ENCODE measurements around the gene SAT2.

Gene SAT2

DNA sequence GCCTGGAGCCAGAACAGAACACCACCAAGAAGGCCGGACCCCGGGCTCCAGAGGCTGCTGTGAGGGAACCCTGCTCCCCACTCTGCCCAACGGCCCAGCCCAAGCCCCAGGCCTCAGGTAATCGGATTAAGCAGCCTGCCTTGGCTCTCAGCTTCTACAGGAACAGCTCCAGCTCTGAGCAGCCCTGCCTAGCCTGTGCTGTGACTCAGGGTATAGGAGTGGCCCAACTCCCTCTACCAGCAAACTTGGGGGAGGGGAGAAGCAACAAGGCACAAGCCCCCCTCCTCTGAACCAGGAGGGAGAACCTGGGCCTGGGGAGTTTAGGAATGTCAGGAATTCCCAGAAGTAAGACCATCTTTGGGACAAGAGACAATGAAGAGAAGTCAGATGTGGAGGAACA, 36.9 kb downstream of the SAT2 start:
- DNase-seq (ENCODE audit: low spot score): peak; percentile 44

DNA sequence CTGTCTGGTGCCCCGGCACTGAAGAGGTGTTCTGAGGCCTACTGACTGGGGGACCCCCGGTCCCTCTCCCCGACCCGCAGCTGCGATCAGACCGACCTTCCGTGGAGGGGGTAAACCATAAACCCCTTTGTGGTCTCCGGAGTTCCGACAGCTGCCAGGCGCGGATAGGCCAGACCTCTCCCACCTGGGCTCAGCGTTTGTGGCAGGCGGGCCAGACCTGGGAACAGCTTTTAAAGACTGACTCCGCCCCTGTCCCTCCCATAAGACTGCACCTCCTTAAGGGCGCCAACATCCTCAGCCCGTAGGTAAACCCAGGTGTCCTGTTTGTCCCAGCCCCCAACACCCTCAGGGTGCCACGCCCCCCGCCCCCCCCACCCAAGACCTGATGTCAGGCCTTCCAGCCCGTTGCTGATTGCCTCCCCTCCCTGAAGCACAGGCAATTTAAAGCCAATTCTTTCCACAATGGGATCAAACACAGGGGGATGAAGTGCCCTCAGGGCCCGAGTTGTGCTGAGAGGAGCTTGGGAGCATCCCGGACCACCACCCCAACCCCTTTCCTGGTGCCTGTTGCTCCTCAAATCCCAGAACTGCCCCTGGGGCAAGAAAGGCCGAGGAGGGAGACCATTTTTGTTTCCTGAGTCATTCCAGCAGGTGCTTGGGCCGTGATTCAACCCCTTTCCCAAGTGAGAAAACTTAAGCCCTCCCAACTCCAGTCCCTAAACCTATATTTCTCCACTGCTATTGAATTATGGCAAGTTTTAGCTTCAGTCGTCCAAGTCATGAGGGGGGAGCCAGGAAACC, 37.5 kb downstream of the SAT2 start, which contains the start of gene SOX15:
Gene SOX15, minus strand, starts transcription at position 204 of the 801 bp plus-strand sequence. CDS start 418 bp downstream, outside the sequence.
- no peak for DNase-seq (ENCODE audit: low spot score)

DNA sequence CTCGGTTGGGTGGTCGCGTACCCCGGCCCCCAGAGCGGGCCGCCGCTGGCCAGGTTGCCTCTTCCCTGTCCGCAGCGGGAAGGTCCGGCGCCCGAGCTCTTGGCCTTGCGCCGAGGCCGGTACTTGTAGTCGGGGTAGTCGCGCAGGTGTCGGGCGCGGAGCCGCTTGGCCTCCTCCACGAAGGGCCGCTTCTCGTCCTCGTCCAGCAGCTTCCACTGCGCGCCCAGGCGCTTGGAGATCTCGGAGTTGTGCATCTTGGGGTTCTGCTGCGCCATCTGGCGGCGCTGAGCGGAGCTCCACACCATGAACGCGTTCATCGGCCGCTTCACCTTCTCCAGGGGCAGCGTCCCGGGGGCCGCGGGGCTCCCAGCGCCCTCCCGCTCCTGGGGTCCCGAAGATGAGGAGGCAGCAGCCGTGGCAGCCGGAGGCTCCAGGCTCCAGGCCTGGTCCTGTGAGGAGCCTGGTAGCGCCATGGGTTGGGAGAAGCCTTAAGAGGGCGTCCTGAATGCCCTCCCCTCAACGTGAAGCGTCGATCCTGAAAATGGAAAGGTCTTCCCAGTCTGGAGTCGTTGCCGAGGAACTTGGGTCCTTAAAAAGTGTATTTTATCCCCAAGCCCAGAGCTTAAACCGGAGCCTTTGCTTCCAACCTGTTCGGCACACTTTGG, 38.3 kb downstream of the SAT2 start:
- DNase-seq (ENCODE audit: low spot score): no peak

DNA sequence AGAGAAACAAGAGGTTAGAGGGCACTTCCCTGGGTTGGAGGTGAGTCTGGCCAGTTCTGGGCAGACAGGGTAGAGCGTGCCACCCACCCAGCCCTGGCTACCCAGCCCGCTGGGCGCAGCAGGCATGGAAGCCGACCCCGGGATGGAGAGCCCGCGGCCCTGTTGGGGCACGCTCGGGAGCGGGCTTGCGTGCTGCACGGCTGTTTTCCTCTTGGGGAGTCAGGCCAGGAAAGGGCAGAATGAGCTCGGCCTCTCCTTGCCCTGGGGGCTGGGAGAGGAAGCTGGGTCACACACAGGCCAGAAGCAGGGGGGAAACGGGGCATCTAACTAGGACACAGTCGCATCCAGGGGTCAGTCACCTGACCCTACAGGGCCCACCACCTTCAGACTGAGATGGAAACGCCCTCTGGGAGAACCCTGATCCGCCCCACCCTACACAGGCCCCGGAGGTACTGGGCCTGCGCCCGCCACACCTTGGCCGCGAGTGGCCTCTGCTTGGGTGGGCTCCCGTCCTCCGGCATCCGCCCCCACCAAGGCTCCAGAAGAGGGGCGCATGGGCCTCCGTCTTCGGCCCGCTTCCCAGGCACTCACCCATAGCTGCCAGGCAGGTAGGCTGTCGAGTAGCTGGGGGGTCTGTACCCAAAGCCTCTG, 38.9 kb downstream of the SAT2 start:
- no peak for DNase-seq (ENCODE audit: low spot score)

DNA sequence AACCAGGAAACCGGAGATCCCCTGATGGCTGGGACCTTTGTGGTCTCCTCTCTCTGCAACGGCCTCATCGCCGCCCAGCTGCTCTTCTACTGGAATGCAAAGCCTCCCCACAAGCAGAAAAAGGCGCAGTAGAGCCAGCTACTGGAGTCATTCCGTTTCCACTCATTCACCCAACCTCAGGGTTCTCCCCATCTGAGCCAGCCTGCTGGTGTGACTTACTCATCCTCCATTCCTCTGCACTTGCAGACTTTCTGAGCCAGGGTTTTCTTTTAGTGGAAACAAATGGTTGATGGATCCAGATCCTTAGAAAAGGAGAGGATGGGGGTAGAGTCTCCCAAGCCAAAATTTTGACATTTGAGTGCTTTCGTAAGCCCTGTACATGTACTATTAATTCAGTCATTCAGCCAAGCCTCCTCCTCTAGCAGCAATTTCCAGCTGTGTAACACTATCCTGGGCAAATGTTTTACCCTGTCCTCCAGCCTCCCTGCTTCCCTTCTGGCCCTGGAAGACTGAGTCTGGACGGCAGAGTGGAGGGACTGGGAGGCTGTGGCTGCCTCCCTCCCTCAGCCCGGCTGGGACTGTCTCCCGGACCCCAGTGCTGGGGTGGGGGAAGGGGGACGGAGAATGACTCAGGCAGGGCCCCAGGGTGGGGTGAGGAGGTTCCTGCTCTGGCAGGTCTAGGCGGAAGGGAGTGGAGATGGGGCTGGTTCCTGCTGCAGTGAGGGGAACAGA, 40.0 kb downstream of the SAT2 start:
- DNase-seq (ENCODE audit: low spot score): peak; percentile 66

DNA sequence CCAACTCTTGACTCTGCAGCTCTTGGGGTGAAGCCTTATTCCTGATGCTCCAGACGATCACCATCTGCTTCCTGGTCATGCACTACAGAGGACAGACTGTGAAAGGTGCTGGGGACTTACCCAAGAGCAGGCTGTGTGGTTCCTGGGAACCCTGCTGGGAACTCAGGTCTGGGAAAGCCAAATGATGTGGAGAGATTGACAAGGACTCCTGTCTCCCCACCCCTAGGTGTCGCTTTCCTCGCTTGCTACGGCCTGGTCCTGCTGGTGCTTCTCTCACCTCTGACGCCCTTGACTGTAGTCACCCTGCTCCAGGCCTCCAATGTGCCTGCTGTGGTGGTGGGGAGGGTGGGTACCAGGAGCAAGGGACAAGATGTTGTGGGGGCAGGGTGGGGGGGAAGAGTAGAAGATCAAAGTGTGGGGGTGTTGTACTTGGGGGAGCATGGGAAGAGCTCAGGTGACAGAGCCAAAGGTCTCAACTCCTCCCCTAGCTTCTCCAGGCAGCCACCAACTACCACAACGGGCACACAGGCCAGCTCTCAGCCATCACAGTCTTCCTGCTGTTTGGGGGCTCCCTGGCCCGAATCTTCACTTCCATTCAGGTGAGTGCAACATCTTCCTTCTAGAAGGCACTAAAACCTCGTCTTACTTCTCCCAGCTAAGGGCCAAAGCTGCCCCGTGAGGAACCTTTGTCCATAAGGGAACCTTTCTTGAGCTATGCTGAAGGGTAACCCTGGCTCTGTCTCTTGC, 40.8 kb downstream of the SAT2 start:
- DNase-seq (ENCODE audit: low spot score): peak; percentile 48

DNA sequence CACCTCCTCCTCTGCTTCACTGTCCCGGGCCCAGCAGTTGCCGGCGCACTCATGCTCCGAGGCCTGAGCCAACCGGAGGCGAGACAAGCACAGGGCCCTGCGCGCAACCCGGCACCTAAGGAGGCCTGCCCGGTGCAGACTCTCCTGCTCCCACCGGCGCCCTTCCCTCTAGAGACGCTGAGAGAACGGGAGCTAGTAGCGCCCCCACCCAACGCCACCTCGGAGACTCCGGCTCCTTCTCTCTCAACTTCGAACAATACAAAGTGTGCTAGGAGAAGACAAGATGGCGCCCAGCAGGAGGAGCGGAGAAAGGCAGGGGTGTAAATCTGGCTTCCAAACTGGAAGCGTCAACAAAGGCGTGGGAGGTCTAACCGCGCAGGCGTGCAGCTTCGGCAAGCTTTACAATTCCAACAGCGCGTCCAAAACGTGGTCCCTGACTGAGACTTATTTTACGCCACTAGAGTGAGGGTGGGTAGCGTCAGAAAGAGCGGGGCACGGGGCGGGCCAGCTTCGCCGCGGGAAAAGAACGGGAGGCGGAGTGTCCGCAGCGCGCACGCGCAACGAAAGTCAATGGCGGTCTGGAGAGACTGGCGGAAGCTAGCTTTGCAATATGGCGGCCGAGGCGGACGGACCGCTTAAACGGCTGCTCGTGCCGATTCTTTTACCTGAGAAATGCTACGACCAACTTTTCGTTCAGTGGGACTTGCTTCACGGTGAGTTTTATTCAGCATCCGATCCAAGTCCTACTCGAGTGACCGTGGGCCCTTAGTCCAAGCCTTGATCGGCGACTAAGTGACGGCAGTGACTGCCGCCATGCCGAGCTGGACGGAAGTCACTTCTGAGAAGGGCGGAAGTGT, 44.1 kb downstream of the SAT2 start, which contains the start of gene MPDU1:
Gene MPDU1, plus strand, starts transcription at position 600 of the 857 bp plus-strand sequence. Its CDS starts 11 bp downstream, at position 611.
- DNase-seq (ENCODE audit: low spot score): peak; percentile 99

DNA sequence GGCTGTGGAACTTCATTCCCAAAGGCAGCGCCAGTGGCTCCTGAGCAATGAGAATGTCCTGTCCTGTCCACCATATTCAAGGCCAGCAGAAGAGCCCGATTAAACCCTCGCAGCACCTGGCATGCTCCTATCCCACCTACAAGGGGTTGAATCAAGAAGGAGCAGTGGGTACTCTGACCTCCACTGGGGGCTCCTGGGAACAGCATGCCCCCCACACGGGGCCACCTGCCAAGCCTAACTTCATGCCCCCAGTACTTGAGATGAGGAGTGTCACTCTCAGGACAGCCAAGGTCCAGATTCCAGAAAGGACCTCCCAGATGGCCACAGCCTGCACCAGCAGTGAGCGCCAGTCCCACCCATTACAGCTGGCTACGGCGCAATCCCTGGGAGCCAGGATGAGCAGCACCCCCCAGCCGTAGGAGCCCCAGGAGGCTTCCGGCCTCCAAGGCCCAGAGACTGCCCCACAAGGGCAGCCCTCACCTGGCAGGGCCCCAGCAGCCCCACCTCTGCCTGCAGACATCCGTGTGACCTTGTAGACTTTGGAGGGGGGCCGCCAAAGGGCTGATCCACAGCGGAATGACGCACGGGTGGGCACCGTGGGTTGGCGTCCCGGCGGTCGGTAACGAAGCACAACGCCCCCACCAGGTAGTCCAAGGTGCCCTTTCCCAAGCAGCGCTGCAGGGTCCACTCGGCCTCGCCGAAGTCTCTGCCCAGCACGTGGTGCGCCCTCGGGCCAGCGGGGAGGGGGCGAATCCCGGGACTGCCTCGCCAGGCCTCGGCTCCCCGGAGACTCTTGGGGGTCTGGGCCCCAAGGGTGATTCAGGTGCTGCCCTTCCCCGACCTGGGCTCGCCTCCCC, 45.0 kb downstream of the SAT2 start:
- peak; percentile 77 for DNase-seq (ENCODE audit: low spot score)

DNA sequence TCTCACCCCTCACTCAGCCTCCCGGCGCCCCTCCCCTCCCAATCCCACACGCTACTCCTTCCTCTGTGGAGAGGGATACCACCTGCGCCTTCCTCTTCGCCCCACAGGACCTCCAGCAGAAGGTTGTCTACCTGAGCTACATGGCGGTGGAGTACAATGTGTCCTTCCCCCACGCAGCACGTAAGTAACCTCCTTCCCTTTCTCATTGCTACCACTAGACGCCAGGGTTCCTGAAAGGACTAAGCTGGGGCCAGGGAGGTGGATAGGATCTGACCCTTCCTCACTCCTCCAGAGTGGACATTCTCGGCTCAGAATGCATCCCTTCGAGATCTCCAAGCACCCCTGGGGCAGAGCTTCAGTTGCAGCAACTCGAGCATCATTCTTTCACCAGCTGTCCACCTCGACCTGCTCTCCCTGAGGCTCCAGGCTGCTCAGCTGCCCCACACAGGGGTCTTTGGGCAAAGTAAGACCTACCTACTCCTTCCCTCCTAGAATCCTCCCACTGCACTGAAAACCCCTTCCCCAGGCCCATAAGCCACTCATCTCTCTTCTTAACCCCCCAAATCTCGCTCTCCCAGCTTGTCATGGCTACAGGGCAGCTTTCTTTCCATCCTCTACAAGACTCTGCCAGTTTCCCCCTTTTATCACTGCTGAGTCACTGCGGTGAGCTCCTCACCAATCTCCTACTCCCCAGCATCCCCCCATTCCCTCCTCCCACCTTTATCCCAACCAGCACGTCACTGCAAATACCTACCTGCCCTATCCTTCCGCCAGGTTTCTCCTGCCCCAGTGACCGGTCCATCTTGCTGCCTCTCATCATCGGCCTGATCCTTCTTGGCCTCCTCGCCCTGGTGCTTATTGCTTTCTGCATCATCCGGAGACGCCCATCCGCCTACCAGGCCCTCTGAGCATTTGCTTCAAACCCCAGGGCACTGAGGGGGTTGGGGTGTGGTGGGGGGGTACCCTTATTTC, 46.7 kb downstream of the SAT2 start:
- DNase-seq (ENCODE audit: low spot score): peak; percentile 85

DNA sequence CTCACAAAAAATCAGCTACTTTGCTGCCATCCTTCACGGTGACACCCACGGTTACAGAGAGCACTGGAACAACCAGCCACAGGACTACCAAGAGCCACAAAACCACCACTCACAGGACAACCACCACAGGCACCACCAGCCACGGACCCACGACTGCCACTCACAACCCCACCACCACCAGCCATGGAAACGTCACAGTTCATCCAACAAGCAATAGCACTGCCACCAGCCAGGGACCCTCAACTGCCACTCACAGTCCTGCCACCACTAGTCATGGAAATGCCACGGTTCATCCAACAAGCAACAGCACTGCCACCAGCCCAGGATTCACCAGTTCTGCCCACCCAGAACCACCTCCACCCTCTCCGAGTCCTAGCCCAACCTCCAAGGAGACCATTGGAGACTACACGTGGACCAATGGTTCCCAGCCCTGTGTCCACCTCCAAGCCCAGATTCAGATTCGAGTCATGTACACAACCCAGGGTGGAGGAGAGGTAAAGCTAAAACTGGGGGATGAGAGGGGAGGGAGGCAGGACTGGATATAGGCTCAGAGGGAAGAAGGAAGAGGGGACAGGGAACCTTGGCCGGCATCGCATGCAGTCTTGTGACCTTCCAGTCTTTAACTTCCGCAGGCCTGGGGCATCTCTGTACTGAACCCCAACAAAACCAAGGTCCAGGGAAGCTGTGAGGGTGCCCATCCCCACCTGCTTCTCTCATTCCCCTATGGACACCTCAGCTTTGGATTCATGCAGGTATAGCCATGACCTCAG, 47.6 kb downstream of the SAT2 start:
- peak; percentile 49 for DNase-seq (ENCODE audit: low spot score)

DNA sequence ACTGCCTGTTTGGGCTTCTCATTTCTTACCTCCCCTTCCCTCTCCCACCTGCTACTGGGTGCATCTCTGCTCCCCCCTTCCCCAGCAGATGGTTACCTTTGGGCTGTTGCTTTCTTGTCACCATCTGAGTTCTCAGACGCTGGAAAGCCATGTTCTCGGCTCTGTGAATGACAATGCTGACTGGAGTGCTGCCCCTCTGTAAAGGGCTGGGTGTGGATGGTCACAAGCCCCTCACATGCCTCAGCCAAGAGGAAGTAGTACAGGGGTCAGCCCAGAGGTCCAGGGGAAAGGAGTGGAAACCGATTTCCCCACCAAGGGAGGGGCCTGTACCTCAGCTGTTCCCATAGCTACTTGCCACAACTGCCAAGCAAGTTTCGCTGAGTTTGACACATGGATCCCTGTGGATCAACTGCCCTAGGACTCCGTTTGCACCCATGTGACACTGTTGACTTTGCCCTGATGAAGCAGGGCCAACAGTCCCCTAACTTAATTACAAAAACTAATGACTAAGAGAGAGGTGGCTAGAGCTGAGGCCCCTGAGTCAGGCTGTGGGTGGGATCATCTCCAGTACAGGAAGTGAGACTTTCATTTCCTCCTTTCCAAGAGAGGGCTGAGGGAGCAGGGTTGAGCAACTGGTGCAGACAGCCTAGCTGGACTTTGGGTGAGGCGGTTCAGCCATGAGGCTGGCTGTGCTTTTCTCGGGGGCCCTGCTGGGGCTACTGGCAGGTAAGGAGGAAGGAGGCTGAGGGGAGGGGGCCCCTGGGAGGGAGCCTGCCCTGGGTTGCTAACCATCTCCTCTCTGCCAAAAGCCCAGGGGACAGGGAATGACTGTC, 48.4 kb downstream of the SAT2 start, which contains the start of gene CD68:
Gene CD68, plus strand, starts transcription at position 638 of the 833 bp plus-strand sequence. Its CDS starts 40 bp downstream, at position 678.
- DNase-seq (ENCODE audit: low spot score): peak; percentile 100

DNA sequence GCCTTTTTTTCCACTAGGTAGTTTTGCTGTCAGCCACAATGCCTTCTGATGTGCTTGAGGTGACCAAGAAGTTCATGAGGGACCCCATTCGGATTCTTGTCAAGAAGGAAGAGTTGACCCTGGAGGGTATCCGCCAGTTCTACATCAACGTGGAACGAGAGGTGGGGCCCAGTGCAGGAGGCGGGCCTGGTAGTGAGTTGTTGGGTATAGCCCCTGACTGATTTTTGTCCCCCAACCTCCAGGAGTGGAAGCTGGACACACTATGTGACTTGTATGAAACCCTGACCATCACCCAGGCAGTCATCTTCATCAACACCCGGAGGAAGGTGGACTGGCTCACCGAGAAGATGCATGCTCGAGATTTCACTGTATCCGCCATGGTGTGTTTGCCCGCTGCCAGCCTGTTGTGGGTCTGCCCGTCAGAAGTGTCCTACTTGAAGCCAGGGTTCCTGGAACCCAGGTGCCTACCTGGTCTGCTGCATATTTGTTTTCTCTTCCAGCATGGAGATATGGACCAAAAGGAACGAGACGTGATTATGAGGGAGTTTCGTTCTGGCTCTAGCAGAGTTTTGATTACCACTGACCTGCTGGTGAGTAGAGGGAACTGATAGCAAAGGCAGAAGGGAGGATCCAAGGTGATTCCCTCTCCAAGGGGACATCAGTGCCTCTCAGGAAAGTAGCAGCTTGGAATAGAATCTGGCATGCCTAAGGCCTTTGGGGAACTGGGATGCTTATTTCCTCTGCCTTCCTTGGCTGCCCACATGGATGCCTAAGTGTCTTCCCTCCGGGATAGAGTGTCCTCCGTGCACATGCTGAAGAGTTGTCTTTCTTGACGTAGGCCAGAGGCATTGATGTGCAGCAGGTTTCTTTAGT, 50.1 kb downstream of the SAT2 start:
- DNase-seq (ENCODE audit: low spot score): no peak

DNA sequence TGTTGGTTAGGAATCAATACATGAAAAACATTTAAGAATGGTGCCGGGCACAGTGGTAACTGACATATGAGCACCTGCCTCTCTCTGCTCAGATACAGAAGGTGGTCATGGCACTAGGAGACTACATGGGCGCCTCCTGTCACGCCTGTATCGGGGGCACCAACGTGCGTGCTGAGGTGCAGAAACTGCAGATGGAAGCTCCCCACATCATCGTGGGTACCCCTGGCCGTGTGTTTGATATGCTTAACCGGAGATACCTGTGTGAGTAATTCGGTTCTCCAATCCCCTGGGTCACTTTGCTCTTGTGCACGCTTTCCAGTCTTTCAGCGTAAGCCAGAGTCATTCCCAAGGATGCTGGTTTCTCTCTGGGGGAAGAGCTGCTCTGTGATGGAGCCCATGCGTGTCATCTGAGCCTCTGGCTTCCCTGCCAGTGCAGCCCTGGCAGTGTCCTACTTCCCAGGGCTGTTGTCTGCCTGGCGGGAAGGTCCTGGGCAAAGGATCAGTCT, 51.1 kb downstream of the SAT2 start:
- no peak for DNase-seq (ENCODE audit: low spot score)

Data from RKO (cell line).